Right lobe of liver (tissue), 6 donors: ENCODE results near the gene OSBPL10. TPM values are rescaled to one million over a fixed set of nuclear protein-coding genes. Genes with fewer than 3 reads are reported as not detected.

Experiments
- ATAC-seq, 4 donors: fragments of 200-7000 bp; cut with Tn5 transposase; one replicate each; pipeline ENCODE4 v1.9.1; 2020; ENCODE audit warnings: mild to moderate bottlenecking in 4 of 4, moderate library complexity in 4 of 4
- DNase-seq, 3 donors: peaks; one replicate each; pipeline ENCODE4 v3.0.0-alpha.2; 2020
- H3K27ac ChIP-seq, 3 donors: fragments of 200-600 bp; one replicate each; pipeline ENCODE4 v1.8.0; 2022
- H3K27me3 ChIP-seq, 2 donors: fragments of 200-600 bp; one replicate each; pipeline ENCODE4 v1.8.0; 2022
- H3K36me3 ChIP-seq, 4 donors: fragments of 200-600 bp; sonication (generic) in 1 of 4; one replicate each; pipeline versions ENCODE4 v1.5.1 to v1.8.0; 2017 to 2022; ENCODE audit warnings: control low read depth in 1 of 4
- H3K4me1 ChIP-seq, 4 donors: fragments of 200-600 bp; sonication (generic) in 1 of 4; one replicate each; pipeline versions ENCODE4 v1.5.1 to v1.8.0; 2017 to 2022; ENCODE audit warnings: control low read depth in 1 of 4
- H3K4me3 ChIP-seq, 3 donors: fragments of 200-600 bp; one replicate each; pipeline ENCODE4 v1.8.0; 2022
- H3K9me3 ChIP-seq, 4 donors: fragments of 200-600 bp; sonication (generic) in 1 of 4; one replicate each; pipeline versions ENCODE4 v1.5.1 to v1.8.0; 2017 to 2022; ENCODE audit warnings: control low read depth in 1 of 4
- CTCF ChIP-seq, 4 donors: fragments of 200-600 bp in 3 of 4; fragments of 450-650 bp in 1 of 4; IDR thresholded peaks; one replicate each; pipeline versions ENCODE4 v1.5.1 to v1.8.0; 2016 to 2022; ENCODE audit warnings: antibody characterized with exemption in 4 of 4, mild to moderate bottlenecking in 2 of 4
- POLR2A ChIP-seq: fragments of 450-650 bp; IDR thresholded peaks from one replicate; pipeline ENCODE4 v1.6.1; 2017; ENCODE audit warnings: antibody characterized with exemption, mild to moderate bottlenecking
- WGBS: methylation state at CpG from one replicate; pipeline ENCODE4 v1.1.6; 2018; ENCODE audit warnings: low coverage, low lambda C conversion rate; ENCODE audit not compliant: insufficient coverage; ENCODE audit errors: missing lambda C conversion rate; 5-methylcytosine and 5-hydroxymethylcytosine counted together
- intact Hi-C, 2 donors: fragments of 100-400 bp; cut with DNase I; formaldehyde crosslinking; loops; one replicate each; pipeline versions ENCODE4 v1.11.2 to v1.14.1; 2022
- total RNA-seq, 6 experiments: library from RNA; depleted of rRNA in 2 of 6; stranded (reverse); fragments of >200 nt in 2 of 6; fragmentation: NEBNext Ultra II Directional in 3 of 6; extraction: Animal tissue kit (Norgen Biotek cat#: 25700) in 3 of 6; gene quantifications; one replicate each; pipeline versions ENCODE4 v1.1.0 to v1.2.4, GENCODE V29; 2016 to 2023
- donor health status: DM: no; HTN: yes; CAD: no.
- donor health status: DM: no; HTN: no; CAD: no.
- donor health status: DM: no; HTN: no; CAD: no.
- donor health status: DM: no; HTN: yes; CAD: no.
- donor health status: DM: no; HTN: yes; CAD: no.

The OSBPL10 gene
- total RNA-seq, 6 experiments from 2014 or later, result 2.2 to 13.0 (median 3.7) TPM

GRCh38 chr3:31829010-31829409, 152.1 kb downstream of the OSBPL10 start:
- Histone ChIP-seq H3K27me3 (no peaks in the 10 kb centered on the region), H3K36me3 (no peaks in the 10 kb centered on the region), H3K9me3 (no peaks in the 10 kb centered on the region), H3K27ac (no peak overlapping the region), H3K4me1 (no peaks in the 10 kb centered on the region), H3K4me3 (no peak overlapping the region)
- ATAC-seq (no peak), DNase-seq (no peak)
- 90% methylated on average over 4 of the region's 6 CpGs for WGBS
- TF ChIP-seq CTCF (IDR thresholded peaks at IDR 0.05) (no peak), POLR2A (no peak)
- intact Hi-C loops, result no loop called here

DNA sequence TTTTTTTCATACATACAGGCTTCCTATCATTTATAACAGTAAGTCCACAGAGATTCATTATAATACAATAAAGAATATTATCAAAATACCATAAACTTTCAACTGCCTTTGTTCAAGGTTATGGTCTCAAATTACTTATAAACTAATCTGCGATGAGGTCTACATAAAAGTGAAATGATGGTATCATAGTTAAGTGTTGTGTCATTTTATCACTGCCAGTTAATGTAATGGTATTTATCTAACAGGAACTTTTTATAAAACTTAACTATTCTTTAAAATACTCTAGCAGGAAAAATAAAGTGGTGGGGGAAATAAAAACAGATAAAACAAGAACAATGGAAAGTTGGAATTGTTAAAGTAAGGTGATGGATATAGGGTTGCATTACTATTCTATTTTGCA, 153.1 kb downstream of the OSBPL10 start:
- intact Hi-C loops, result no loop called here
- Histone ChIP-seq H3K4me1 (no peaks in the 10 kb centered on the region), H3K27ac (no peak overlapping the region), H3K27me3 (no peaks in the 10 kb centered on the region), H3K4me3 (no peak overlapping the region), H3K36me3 (no peaks in the 10 kb centered on the region), H3K9me3 (no peaks in the 10 kb centered on the region)
- ATAC-seq, result no peak
- 86% methylated on average over 1 of the region's 1 CpG for WGBS
- TF ChIP-seq POLR2A (no peak), CTCF (IDR thresholded peaks at IDR 0.05) (no peak)
- no peak for DNase-seq

GRCh38 chr3:31823184-31823583, 157.9 kb downstream of the OSBPL10 start:
- Histone ChIP-seq H3K36me3 (no peaks in the 10 kb centered on the region), H3K9me3 (no peaks in the 10 kb centered on the region), H3K4me1 (no peaks in the 10 kb centered on the region), H3K4me3 (no peak overlapping the region), H3K27me3 (no peaks in the 10 kb centered on the region), H3K27ac (no peak overlapping the region)
- WGBS, result 52% methylated on average over 3 of the region's 3 CpGs
- no peak for ATAC-seq
- TF ChIP-seq POLR2A (no peak), CTCF (IDR thresholded peaks at IDR 0.05) (no peak)
- DNase-seq, result no peak
- intact Hi-C loops, result no loop called here

DNA sequence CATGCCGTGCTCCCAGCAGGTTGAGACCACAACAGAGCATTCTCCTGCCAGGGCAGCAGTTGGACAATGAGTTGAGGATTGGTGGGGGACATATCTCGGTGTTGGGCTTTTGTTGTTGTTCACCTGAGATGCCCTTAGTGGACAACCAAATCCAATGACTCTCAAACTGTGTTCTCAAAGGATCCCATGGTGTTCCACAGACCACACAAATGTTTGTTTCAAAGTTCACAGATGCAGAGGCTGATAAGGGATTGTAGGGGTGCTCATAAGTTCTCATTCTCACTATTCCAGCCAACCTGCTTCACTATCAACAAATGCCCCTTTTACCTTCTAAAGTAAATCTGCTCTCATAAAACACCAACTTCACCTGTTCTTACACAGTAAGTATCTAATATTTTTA, 159.9 kb downstream of the OSBPL10 start:
- ATAC-seq, result no peak

More for the DNA sequence above, 159.9 kb downstream of the OSBPL10 start:
- Histone ChIP-seq H3K27me3 (no peaks in the 10 kb centered on the region), H3K4me1 (no peaks in the 10 kb centered on the region), H3K4me3 (no peak overlapping the region), H3K27ac (no peak overlapping the region), H3K9me3 (no peaks in the 10 kb centered on the region), H3K36me3 (no peaks in the 10 kb centered on the region)
- no peak for DNase-seq
- TF ChIP-seq CTCF (IDR thresholded peaks at IDR 0.05) (no peak), POLR2A (no peak)
- WGBS, result 21% methylated on average over 2 of the region's 2 CpGs
- intact Hi-C loops, result no loop called here
